Erythroblast (primary cell): Measurements from ENCODE around the gene EVPLL.
"Not testable (repeated sequence)": the region's sequence is repeated elsewhere in the genome, so short reads cannot be mapped to it uniquely, and the experiment has no call there.

Experiments used
- GATA1 ChIP-seq: IDR thresholded peaks from 2 replicates; pipeline ENCODE4 v1.6.1; 2011; ENCODE audit warnings: low read depth, mild to moderate bottlenecking, control low read depth, low read length, moderate library complexity
- POLR2A ChIP-seq: IDR thresholded peaks from 2 replicates; pipeline ENCODE4 v1.6.1; 2011; ENCODE audit warnings: mild to moderate bottlenecking, low read length

- TF ChIP-seq POLR2A, GATA1: not testable (repeated sequence)
These were observed 39.4 kb upstream of the EVPLL start for GRCh38 chr17:18338158-18338557.
